Transverse colon (tissue), 3 donors: ENCODE data around the gene CREB5.

Experiments used
- CTCF ChIP-seq, 5 experiments: fragments of 200-600 bp in 3 of 5; fragments of 450-650 bp in 2 of 5; sonication (generic) in 3 of 5; IDR thresholded peaks; 1 replicate in 2 of 5; 2 replicates in 3 of 5; pipeline ENCODE4 v1.5.1; 2016 to 2017; ENCODE audit warnings: antibody characterized with exemption in 5 of 5, inconsistent platforms in 3 of 5, mild to moderate bottlenecking in 2 of 5, moderate library complexity in 1 of 5
- POLR2A ChIP-seq: fragments of 450-650 bp; IDR thresholded peaks from one replicate; pipeline ENCODE4 v1.6.1; 2016; ENCODE audit warnings: antibody characterized with exemption, mild to moderate bottlenecking, moderate library complexity

DNA sequence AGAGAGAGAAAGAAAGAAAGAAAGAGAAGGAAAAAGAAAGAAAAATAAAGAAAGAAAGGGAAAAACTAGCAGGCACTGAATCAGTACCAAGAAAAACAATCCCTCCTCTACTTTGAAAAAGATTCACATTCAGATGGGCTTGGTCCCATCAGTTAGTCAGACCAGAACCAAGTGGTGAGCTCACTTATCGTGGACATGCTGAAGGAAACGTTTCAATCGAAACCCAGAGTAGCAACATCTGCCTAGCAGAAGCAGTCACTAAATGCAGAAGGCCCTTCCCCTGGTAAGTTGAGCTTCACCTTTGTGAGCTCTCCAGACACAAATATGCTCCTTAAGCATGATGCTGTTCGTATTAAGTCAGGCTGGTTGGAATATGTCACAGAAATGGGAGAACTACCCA, 378.1 kb downstream of the CREB5 start:
- TF ChIP-seq POLR2A (no peak), CTCF (IDR thresholded peaks at IDR 0.05) (no peak)
